SU-DHL-6 (cell line): ENCODE results near the gene EEFSEC.

Experiments used
- H2AFZ ChIP-seq: fragments of 200-600 bp; sonication (generic); 2 replicates; pipeline ENCODE4 v1.6.1; 2014; ENCODE audit warnings: low read depth, mild to moderate bottlenecking, moderate library complexity, mixed read lengths, antibody characterized with exemption, low read length; ENCODE audit not compliant: severe bottlenecking
- H3F3A ChIP-seq: fragments of 200-600 bp; shearing (Covaris generic); 2 replicates; pipeline ENCODE4 v1.6.0; 2016; ENCODE audit warnings: antibody characterized with exemption, mild to moderate bottlenecking; ENCODE audit not compliant: insufficient read depth
- H3K27ac ChIP-seq: fragments of 200-600 bp; sonication (generic); 2 replicates; pipeline ENCODE4 v1.5.1; 2016; ENCODE audit warnings: low read depth, mild to moderate bottlenecking, low read length, moderate library complexity, mixed read lengths
- H3K27me3 ChIP-seq: fragments of 200-600 bp; sonication (generic), shearing (Covaris generic); 2 replicates; pipeline ENCODE4 v1.6.0; 2014; ENCODE audit warnings: mild to moderate bottlenecking, low read length
- H3K36me3 ChIP-seq: fragments of 200-600 bp; sonication (generic); 2 replicates; pipeline ENCODE4 v1.6.1; 2014; ENCODE audit warnings: mild to moderate bottlenecking, low read length, mixed read lengths
- H3K4me2 ChIP-seq: fragments of 300-600, 200-600 bp; shearing (Covaris generic), sonication (generic); 2 replicates; pipeline ENCODE4 v1.6.0; 2014; ENCODE audit warnings: low read length, low read depth, mild to moderate bottlenecking; ENCODE audit not compliant: poor library complexity, severe bottlenecking
- H3K4me3 ChIP-seq: fragments of 200-600 bp; sonication (generic); 2 replicates; pipeline ENCODE4 v1.5.1; 2014; ENCODE audit warnings: antibody characterized with exemption, low read length, mild to moderate bottlenecking, mixed read lengths; ENCODE audit not compliant: insufficient read depth, poor library complexity, severe bottlenecking
- H3K79me2 ChIP-seq: fragments of 200-600 bp; sonication (generic); 2 replicates; pipeline ENCODE4 v1.6.1; 2014; ENCODE audit warnings: mild to moderate bottlenecking, low read length, moderate library complexity; ENCODE audit not compliant: insufficient read depth
- H3K9ac ChIP-seq: fragments of 200-600 bp; sonication (generic); 2 replicates; pipeline ENCODE4 v1.7.0; 2014; ENCODE audit warnings: mild to moderate bottlenecking, low read length
- H3K9me2 ChIP-seq: fragments of 200-600 bp; sonication (generic); replicated peaks from 2 replicates; pipeline ENCODE4 v1.6.1; 2014; ENCODE audit warnings: low read length; ENCODE audit not compliant: insufficient read depth
- H3K9me3 ChIP-seq: fragments of 200-600 bp; sonication (generic); 2 replicates; pipeline ENCODE4 v1.6.1; 2014; ENCODE audit warnings: low read length, mixed read lengths; ENCODE audit not compliant: insufficient read depth
- H4K20me1 ChIP-seq: fragments of 200-600 bp; sonication (generic); 2 replicates; pipeline ENCODE4 v1.6.1; 2014; ENCODE audit warnings: low read depth, mild to moderate bottlenecking, antibody characterized with exemption, low read length, moderate library complexity, mixed read lengths
- EZH2phosphoT487 ChIP-seq: fragments of 200-600 bp; sonication (generic), shearing (Covaris generic); conservative IDR thresholded peaks from 2 replicates; pipeline ENCODE4 v1.6.1; 2018; ENCODE audit warnings: mild to moderate bottlenecking, antibody characterized with exemption, low read length, moderate library complexity, mixed read lengths
- TF ChIP-seq, protein P1 (sequence below): fragments of 200-600 bp; sonication (generic); IDR thresholded peaks from one replicate; pipeline ENCODE4 v1.5.1; 2017; ENCODE audit warnings: antibody characterized with exemption, mild to moderate bottlenecking, low read length, moderate library complexity; ENCODE audit not compliant: insufficient read depth, poor library complexity, severe bottlenecking

The EEFSEC gene

DNA sequence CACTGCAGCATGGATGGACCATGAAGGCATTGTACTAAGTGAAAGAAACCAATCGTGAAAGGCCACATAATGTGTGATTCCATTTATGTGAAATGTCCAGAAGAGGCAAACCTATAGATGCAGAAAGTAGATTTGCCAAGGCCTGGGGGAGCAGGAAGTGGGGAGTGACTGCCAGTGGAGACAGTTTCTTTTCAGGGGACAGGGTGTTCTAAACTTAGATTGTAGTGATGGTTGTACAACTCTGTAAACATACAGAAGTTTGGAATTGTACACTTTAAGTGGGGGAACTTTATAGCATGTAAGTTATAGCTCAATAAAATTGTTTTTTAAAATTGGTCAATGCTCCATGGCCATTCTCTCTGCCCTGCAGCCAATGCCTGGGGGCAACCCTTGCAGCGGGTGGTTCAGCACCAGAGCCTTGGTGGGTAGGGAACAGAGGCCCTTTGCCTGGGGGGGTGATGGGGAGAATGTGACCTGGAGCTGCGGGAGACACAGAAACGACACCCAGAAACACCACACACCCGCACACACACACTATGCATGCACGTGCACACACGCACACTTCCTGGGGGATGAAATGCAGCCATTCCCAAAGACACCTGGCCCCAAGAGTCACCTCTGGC lies 270.4 kb downstream of the EEFSEC start:
- TF ChIP-seq EZH2phosphoT487, result no peak
- TF ChIP-seq, protein P1, sequence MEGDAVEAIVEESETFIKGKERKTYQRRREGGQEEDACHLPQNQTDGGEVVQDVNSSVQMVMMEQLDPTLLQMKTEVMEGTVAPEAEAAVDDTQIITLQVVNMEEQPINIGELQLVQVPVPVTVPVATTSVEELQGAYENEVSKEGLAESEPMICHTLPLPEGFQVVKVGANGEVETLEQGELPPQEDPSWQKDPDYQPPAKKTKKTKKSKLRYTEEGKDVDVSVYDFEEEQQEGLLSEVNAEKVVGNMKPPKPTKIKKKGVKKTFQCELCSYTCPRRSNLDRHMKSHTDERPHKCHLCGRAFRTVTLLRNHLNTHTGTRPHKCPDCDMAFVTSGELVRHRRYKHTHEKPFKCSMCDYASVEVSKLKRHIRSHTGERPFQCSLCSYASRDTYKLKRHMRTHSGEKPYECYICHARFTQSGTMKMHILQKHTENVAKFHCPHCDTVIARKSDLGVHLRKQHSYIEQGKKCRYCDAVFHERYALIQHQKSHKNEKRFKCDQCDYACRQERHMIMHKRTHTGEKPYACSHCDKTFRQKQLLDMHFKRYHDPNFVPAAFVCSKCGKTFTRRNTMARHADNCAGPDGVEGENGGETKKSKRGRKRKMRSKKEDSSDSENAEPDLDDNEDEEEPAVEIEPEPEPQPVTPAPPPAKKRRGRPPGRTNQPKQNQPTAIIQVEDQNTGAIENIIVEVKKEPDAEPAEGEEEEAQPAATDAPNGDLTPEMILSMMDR, result no peak
- Histone ChIP-seq H3K4me3 (no peak overlapping the region), H3K79me2 (no peaks in the 10 kb centered on the region), H4K20me1 (no peaks in the 10 kb centered on the region), H3K4me2 (no peak overlapping the region), H3K9me2 (no peaks in the 10 kb centered on the region), H3K9ac (no peak overlapping the region), H3K27ac (no peak overlapping the region), H3F3A (no peaks in the 10 kb centered on the region), H3K9me3 (no peaks in the 10 kb centered on the region), H3K36me3 (no peaks in the 10 kb centered on the region), H2AFZ (no peak overlapping the region), H3K27me3 (no peaks in the 10 kb centered on the region)

DNA sequence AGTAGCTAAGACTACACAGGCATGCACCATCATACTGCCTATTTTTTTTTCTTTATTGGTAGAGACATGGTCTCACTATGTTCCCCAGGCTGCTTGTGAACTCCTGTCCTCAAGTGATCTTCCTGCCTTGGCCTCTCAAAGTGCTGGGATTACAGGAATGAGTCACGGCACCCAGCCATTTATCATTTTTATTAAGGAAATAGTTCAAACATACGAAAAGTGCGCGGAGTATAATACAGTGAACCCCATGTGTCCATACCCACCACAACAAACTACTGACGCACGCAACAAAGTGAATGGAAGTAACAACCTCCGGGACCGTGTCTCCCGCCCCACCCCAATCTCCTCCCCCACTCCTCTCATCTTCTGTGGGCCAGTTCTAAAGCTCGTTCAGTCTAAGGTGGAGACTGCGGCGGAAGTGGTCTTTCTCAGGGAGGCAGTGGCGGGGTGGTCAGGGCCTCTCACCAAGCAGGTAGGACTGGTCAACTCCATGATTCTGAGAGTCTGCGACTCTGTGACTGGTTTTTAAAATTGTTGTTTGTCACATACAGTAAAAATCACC lies 271.3 kb downstream of the EEFSEC start:
- Histone ChIP-seq H3K79me2 (no peaks in the 10 kb centered on the region), H3K27ac (no peak overlapping the region), H2AFZ (no peak overlapping the region), H3K9me2 (no peaks in the 10 kb centered on the region), H3K4me2 (no peak overlapping the region), H3K9me3 (no peaks in the 10 kb centered on the region), H3F3A (no peaks in the 10 kb centered on the region), H3K4me3 (no peak overlapping the region), H3K27me3 (no peaks in the 10 kb centered on the region), H4K20me1 (no peaks in the 10 kb centered on the region), H3K9ac (no peak overlapping the region), H3K36me3 (no peaks in the 10 kb centered on the region)
- TF ChIP-seq, protein P1, result no peak
- no peak for TF ChIP-seq EZH2phosphoT487

DNA sequence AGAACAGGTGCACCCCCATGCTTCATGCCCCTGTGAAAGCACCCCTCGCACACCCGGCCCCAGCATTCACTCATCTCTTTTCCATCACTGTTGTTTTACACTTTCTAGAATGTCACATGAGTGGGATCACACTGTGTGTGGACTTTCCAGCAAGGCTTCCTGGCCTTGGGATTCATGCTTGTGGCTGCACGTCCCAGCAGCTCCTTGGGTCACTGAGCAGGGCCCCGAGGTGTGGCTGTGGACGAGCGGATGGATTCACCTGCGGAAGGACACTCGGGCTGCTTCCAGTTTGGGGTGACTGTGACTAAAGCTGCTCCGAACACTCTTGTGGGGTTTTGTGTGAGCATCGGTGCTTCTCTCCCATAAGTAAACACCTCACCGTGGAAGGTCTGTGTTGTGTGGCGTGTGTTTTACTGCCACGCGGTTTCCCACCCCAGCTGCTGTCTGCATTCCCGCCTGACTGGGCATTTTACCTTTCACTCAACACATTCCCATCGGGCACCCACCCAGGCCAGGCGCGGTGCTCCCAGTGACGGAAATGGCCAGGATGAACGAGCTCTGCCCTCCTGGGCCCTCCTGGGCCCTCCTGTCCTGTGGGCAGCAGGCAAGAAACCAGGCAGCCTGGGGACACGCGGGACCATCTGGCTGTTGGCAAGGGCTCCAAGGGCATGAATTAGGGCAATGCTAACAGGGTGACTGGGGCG lies 272.0 kb downstream of the EEFSEC start:
- no peak overlapping the region for H3K27ac ChIP-seq
- no peak overlapping the region for H3K9ac ChIP-seq
- no peak for TF ChIP-seq EZH2phosphoT487
- TF ChIP-seq, protein P1, result no peak
- no peaks in the 10 kb centered on the region for H3K9me2 ChIP-seq
- H4K20me1 ChIP-seq, result no peaks in the 10 kb centered on the region
- no peaks in the 10 kb centered on the region for H3K9me3 ChIP-seq
- H3K36me3 ChIP-seq, result no peaks in the 10 kb centered on the region
- H3K4me2 ChIP-seq, result no peak overlapping the region
- no peak overlapping the region for H3K4me3 ChIP-seq
- no peaks in the 10 kb centered on the region for H3K79me2 ChIP-seq
- H2AFZ ChIP-seq, result no peak overlapping the region
- no peaks in the 10 kb centered on the region for H3F3A ChIP-seq
- no peaks in the 10 kb centered on the region for H3K27me3 ChIP-seq
